HL-60/S4 treated with phorbol 12-myristate 13-acetate at 8.2 ng/mL for 4 days and 3 days (cell line): ENCODE data around the gene KCNMA1.
"Not testable (repeated sequence)": the region's sequence is repeated elsewhere in the genome, so short reads cannot be mapped to it uniquely, and the experiment has no call there.

Experiments
- in situ Hi-C: fragments of 300-500 bp; cut with MboI; formaldehyde crosslinking; loops from 2 replicates; pipeline ENCODE4 v1.15.0; 2022; ENCODE audit warnings: low sequenced_read_pairs

KCNMA1 gene

DNA sequence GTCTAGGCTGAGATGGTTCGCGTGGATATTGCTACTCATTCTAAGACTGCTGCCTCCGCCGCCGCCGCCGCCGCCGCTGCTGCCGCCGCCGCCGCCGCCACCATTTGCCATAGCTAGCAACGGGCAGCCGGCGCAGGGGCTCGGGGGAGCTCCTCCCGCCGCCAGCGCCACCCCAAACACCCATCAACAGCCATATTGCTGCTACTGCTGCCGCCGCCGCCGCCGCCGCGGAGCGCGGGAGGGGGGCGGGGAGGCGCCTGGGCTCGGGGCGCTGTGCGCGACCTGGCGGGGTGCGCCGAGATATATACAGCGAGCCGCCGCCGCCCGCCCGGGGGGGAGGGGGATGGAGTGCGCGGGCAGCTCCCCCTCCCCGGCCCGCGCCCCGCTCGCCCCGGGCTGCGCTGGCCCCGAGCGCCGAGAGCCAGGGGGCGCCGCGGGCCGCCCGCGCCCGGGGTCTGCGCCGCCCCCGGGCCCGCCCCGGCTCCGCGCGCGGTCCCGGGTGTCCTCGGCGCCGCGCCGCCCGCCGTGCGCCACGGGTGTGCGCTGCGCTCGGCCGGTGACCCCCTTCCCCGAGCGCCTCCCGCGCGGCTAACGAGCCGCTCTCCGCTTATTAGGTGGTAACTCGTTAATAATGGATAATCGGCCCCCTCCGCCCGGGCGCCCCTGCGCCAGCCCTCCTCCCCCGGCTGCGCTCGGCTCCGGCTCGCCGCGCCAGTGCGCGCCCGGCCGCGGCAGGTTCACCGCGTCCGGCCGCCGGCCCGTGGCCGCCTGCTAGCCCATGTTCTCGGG, at the start of gene KCNMA1:
Gene KCNMA1, minus strand, starts transcription at position 277 of the 789 bp plus-strand sequence.
- in situ Hi-C loops = loop anchor here (25.0 kb wide), 1 partner anchor 250 kb away; no protein-coding TSS in a partner anchor

DNA sequence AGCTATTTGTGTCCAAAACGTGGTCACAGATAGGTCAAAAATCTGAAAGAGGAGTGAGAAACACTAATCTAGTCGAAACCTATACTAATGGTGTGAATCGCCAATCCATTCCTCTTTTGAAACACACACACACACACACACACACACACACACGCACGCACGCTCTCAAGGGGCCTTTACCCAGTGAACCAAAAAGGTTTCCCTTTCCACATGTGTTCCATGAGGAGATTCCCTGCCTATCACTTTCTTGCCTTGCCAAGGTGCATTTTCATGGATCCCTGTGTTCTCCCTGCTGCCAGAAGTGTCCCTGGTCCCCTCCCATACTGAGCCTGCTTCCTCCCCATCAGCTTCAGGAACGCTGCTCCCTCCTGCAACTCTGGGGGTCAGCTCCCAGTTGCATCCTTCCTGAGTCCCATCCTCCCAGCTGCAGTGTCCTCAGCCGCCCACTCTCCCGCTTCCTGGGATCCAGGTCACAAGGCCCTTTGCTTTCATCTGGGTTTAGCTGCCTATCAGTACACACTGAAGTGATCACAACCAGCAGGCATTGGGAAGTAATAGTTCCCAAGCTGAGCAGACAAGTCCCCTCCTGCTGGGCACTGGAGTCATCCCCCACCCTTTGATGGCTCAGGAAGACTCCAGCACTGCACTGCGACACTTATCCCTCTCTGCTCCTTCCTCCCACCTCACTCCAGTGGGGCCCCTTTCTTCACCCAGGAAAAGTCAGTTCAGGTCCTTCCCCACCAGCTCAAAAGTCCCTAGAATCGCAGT, 49.2 kb upstream of the KCNMA1 start:
- in situ Hi-C loops = no loop called here

DNA sequence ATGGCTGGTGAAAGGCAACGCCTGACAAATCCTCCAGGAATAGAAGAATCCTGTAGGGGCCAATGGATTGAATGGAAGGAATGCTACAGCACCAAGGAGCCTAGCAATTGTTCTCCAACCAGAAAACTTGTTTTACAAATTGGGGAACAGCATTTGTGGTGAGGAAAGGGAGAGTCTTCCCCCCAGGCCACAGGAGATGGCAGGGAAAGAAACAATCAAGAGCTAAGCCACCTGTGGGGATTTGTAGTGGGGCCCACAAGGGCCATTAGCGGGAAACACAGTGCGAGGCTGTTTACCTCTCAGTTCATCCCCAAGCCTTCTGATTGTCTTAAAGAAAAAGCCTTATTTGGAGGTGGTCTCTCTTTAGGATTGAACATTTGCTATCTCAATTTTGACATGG, 48.5 kb upstream of the KCNMA1 start:
- in situ Hi-C loops = no loop called here

DNA sequence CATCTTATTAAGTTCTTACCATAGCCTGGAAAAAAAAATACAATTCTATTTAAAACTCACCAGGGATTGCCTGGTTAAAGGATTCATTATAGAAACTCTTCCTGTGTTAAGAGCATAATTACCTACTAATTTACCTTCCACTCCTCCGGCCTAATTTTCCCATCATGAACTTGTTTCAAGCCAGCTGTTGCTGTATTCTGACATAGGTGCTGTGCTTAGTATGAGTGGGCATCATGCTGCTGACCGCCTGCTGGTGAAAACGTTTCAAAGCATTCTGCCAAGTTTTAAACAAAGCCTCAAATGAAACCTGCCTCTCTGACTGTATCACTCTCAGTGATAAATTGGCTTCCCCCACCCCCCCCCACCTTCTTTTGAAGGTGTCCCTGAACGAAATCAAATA, 47.8 kb upstream of the KCNMA1 start:
- in situ Hi-C loops = no loop called here

DNA sequence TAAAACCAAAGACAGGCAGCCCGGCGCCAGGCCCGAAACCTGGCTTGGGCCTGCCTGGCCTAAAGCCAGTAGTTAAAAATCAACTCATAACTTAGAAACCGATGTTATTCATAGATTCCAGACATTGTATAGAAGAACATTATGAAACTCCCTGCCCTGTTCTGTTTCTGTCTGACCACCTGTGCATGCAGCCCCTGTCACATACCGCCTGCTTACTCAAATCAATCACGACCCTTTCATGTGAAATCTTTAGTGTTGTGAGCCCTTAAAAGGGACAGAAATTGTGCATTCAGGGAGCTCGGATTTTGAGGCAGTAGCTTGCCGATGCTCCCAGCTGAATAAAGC, 45.5 kb upstream of the KCNMA1 start:
- in situ Hi-C loops = not testable (repeated sequence)

DNA sequence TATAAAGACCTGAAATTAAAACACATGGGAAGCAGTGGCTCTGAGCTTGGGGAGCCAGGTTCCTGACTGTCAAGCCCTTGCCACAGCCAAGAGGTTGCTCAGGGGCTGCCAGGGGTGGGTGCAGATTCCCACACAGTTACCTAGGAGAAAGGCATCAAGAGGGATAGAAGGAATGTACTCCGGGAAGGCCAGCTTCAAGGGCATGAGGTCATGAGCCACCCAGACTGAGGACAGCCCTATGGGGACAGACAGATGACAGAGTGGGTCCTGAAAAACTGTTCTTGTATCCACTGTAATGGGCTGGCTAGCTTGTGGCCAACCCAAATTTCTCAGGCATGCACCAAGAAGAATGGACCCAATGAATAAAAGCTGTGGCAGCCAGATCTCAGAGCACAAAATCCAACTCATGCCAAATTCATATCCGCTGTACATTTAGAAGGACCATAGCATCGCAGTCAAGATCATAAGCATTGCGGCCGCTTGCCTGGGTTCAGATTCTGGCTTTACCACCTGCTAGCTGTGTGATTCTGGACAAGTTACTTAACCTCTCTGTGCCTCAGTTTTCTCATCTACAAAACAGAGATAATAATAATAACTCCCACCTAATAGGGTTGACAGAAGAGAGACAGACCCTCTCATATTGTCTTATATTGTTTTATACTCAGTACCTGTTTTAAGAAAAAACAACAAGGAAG, 44.9 kb upstream of the KCNMA1 start:
- in situ Hi-C loops = no loop called here

DNA sequence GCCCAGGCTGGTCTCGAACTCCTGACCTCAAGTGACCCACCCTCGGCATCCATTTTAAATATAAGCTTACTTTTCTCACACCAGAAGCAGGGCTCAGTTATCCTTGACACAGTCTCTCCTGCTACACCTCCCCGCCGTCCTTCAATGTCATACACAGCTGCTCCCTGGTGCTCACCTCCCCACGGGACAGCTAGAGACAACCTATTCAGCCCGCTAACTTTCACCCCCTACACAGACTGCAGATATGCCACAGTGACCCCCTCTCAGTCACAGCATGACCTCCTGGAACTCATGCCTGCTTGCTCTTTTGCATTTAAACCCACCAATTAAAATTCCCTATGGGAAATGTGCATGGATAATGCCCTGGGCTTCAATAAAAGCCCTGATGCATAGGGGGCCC, 44.2 kb upstream of the KCNMA1 start:
- in situ Hi-C loops = no loop called here

DNA sequence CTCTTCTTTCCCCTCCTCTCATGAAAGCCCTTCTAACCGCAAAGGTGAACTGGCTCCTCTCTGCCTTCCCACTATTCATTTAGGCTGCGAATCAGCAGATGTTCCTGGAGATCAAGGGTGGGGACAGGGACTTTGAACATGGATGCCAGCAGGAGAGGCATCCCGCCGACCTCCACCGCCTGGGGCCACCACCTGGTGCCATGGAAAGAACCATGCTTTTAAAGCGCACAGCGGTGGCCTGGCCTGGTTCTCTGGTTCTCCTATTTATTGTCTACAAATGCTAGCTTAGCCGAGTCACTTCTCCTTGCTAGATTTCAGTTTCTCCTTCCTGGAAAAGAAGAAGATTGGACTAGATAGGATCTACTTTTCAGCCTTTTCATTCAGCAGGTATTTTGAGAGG, 43.2 kb upstream of the KCNMA1 start:
- in situ Hi-C loops = no loop called here

DNA sequence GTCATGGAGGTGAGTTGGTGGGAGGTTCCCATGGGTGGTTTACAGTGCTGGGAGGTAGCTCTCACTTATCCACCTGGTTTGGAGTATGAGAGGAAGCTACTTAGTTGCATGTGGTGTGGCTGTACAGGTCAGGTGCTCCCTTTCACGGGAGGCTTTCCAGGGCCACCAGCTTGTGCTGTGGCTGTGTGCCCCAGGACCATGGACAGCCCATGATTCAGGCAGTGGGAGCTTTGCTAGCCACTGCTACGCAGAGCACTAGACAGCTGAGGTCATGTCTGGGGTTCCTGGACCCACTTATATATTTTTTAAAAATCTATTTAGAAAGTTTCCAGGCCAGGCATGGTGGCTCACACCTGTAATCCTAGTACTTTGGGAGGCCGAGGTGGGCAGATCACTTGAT, 42.5 kb upstream of the KCNMA1 start:
- in situ Hi-C loops = no loop called here

DNA sequence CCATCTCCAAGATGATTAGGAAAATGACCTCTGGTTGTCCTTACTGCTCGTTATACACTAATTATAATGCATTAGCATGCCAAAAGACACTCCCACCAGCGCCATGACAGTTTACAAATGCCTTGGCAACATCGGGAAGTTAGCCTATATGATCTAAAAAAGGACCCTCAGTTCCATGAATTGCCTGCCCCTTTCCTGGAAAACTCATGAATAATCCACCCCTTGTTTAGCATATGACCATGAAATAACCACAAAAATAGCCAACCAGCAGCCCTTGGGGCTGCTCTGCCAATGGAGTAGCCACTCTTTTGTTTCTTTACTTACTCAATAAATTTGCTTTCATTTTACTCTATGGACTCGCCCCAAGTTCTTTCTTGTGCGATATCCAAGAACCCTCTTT, 41.6 kb upstream of the KCNMA1 start:
- in situ Hi-C loops = no loop called here

DNA sequence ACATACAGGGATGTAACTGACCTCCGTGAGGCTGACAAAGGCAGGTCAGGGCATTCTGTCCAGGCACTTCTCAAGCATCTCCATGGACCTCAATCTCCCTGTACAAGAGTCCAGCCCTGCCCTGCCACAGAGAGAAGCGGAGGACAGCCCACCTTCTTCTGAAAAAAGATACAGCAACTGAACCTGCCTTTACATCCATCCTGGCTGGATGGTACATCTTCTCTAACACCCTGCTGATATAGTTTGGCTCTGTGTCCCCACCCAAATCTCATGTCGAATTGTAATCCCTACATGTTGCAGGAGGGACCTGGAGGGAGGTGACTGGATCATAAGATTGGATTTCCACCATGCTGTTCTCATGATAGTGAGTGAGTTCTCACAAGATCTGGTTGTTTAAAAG, 40.5 kb upstream of the KCNMA1 start:
- in situ Hi-C loops = no loop called here

DNA sequence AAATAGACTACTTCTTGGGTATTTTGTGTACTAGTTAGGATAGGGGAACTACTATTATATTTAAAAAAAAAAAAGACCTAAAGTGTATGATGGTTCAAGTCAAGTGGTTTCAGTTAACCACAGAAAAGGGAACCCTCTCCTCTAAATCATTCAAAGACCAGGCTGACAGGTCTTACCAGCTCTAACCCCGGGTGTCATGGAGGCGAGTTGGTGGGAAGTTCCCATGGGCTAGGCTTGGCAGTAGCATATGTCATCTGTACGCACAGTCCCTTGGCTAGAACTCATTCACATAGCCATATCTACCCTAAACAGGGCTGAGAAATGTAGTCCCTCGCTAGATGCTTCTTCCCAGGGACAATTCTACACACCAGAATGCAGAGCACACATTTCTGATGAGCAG, 37.7 kb upstream of the KCNMA1 start:
- in situ Hi-C loops = no loop called here

DNA sequence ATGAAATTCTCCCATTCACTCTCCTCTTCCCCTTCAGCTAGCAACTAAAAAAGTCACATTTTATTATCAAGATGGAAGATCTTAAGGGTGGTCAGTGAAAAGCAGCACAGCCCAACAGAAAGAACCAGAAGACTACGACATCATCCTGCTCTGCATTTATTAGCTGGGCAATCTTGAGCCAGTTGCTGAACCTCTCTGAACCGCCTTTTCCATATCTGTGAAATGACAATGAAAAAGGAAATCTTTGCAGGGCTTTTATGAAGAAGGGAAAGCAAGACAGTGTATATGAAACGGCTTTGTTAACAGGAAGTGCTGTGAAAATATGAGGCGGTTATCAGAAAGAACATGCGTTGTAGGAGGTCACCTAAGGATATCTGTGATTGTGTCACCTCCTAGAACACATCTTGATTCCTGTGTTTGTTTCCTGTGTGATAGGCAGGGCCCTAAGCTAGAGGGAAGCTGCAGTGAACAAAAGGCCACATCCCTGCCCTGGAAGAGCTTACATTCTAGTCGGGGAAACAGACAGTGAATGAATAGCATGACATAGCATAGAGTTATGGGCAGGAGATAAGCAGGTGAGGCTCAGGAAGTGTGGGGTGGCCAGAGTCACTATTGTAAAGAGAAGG, 36.0 kb upstream of the KCNMA1 start:
- in situ Hi-C loops = no loop called here

DNA sequence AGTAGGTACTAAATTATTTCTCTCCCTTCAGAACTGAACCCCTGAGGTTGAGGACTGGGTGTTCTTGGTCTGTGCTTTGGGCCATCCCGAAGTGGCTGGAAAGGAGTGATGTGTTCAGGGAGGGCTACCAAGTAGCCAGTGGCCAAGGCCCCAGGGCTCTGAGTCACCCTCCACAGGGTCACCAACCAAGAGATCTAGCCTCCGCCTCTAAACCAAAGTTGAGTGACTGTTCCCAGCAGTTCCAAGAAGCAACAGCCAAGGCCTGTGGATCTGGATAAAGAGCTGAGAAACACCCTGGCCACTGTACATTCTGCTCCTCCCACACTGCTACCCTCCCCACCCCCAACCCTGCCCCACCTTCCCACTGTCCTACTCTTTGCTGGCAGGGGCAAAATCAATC, 35.5 kb upstream of the KCNMA1 start:
- in situ Hi-C loops = no loop called here

DNA sequence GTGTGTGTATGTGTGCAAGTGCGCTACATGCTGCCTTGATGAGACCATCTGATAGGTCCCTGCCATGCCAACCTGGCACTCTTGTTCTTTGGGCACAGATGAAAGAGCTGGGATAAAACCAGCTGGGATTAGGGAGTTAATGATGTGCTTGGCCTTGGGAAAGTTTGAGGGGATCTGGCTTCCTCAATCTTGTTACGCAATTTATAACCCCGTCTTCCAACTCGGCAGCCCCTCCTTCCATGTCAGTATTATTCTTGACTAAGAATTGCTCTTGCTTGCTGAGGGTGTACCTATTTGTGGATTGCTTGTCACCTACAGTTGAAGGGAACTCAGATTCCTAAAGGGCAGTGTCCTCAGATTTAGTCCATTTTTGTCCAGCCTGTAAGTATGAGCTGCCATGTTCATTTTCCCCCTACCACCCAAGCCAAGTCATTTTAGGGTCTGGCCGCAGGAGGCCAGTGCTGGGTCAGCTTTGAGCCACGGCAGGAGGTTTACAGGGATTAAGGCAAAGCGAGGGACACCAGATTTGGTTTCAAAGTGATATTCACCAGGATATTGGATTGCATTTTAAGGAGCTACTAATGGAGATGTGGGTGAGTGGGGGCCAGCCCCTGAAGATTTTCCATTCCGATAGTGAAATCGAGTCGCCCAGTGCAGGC, 34.1 kb upstream of the KCNMA1 start:
- in situ Hi-C loops = no loop called here

DNA sequence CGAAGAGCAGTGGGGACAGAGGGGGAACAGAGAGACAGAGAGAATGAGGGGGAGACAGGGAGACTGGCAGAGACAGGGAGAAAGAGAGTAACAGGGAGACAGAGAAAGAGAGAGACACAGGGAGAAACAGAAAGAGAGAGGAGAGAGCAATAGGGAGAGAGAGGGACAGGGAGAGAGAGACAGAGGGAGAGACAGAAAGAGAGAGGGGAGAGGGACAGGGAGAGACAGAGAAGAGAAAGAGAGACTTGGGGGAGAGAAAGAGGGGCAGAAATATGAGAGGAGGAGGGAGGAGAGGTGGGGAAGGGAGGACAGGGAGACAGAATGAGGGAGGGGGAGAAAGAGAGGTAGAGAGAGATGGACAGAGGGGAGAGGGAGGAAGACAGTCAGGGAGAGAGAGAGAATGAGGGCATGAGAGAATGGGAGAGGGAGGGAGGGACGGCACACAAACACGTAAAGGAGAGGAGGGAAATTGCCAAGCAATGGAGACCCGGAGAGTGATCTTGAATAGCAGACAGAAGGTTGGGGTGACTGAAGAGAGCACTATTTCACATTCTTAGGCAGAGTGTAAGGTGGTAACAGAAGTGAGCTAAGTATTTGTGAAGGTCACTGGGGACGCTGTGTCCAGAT, 33.3 kb upstream of the KCNMA1 start:
- in situ Hi-C loops = no loop called here

DNA sequence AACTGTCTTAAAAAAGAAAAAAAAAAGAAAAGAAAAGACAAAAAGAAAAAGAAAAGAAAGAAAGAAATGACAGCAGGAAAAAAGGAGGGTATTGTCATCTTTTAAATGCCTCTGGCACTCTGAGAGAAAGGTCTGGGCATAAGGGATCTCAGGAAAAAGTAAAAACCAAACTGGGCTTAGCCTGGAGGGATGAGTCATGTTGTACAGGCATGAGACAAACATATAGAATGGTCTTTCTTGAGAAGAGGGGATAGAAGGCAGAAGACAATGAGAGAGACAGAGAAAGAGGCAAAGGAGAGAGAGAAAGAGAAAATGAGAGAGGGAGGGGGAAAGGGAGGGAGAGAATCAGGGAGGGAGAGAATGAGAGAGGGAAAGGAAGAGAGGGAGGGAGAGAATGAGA, 32.3 kb upstream of the KCNMA1 start:
- in situ Hi-C loops = no loop called here

DNA sequence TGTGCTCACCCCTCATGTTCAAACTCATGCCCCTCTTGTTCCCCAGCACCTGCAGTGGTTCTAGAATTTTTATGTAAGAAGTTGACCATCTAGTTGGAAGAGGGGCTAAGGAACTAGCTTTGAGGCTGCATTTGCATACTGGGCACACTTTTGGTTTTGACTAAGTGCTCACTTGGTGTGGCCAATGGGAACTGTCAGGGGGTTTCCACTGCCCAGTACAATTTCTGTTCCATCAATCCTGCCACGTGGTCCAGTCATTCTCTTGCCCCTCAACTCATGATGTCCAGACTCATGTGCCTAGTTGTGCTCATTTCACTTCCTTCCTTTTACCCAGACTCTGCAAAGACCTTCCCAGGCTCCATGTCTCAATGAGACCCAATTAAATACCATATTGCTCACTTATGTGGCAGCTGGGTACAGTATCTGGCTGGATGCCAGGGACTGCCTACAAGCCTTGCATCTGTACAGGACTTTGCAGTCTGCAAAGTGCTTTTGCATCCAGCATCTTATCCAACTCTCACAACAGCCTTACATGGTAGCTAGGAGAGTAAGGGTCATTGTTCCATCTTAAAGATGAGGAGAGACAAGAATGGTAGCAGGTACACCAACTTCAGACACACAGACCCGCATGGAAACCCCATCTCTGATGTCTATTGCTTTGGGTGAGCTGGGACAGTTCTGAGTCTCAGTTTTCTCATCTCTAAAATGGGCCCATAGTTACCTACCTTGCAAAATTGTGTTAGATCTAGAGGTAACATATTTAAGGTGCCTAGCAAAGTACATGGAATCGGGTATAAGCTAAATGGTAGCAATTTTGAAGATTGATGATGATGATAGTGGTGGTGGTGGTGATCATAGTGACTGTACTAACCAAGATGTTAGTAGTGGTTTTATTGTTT, 30.1 kb upstream of the KCNMA1 start:
- in situ Hi-C loops = no loop called here

DNA sequence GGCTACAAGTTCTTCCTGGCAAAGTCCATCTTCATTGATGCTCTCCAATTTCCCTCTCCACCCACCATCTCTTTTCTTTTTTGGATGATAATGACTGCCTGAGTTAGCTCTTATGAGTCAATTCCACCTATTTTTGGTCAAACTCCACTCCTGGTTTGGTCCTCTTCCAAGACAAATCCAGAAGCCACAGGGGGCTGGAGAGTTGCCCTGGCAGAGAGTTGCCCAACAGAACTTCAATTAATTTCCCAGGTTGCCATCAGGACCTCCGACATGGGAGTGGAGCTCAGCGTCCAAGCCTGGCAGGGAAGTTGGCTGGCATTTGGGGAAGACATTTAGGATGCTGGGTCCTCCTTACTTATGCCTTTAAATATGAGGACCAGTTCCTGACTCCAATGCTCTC, 29.2 kb upstream of the KCNMA1 start:
- in situ Hi-C loops = no loop called here
